Neuronal stem cell (in vitro differentiated cells): Measurements from ENCODE around the gene BLCAP.
A peak's percentile ranks its signal among the peaks of the same experiment; 100 is the strongest.

Experiments used
- DNase-seq: peaks from one replicate; pipeline ENCODE4 v3.0.0-alpha.2; 2013; ENCODE audit warnings: low spot score
- H2AFZ ChIP-seq: one replicate; pipeline ENCODE4 v1.6.1; 2013; ENCODE audit warnings: mild to moderate bottlenecking, low read length, inconsistent platforms
- H2AK5ac ChIP-seq: 2 replicates; pipeline ENCODE4 v1.6.1; 2013; ENCODE audit warnings: low read depth, mild to moderate bottlenecking, inconsistent platforms, low read length, moderate library complexity, mixed read lengths
- H2BK120ac ChIP-seq: 2 replicates; pipeline ENCODE4 v1.6.1; 2013; ENCODE audit warnings: low read depth, mild to moderate bottlenecking, inconsistent platforms, low read length, moderate library complexity, mixed read lengths
- H2BK12ac ChIP-seq: one replicate; pipeline ENCODE4 v1.6.1; 2013; ENCODE audit warnings: low read length, inconsistent platforms
- H2BK15ac ChIP-seq: 2 replicates; pipeline ENCODE4 v1.6.1; 2013; ENCODE audit warnings: mild to moderate bottlenecking, low read length, inconsistent platforms, mixed read lengths
- H2BK5ac ChIP-seq: one replicate; pipeline ENCODE4 v1.6.1; 2013; ENCODE audit warnings: inconsistent platforms, mild to moderate bottlenecking, low read length, moderate library complexity
- H3K14ac ChIP-seq: one replicate; pipeline ENCODE4 v1.6.1; 2013; ENCODE audit warnings: low read length, inconsistent platforms
- H3K18ac ChIP-seq: 2 replicates; pipeline ENCODE4 v1.6.1; 2013; ENCODE audit warnings: low read length, inconsistent platforms
- H3K23ac ChIP-seq: 2 replicates; pipeline ENCODE4 v1.6.1; 2013; ENCODE audit warnings: low read depth, mild to moderate bottlenecking, mixed read lengths, low read length, inconsistent platforms; ENCODE audit not compliant: poor library complexity
- H3K27ac ChIP-seq: replicated peaks from 3 replicates; pipeline ENCODE4 v1.5.1; 2013; ENCODE audit warnings: low read length, inconsistent platforms
- H3K27me3 ChIP-seq, 3 experiments: 2 replicates each; pipeline ENCODE4 v1.6.1; 2013; ENCODE audit warnings: low read length in 3 of 3, mild to moderate bottlenecking in 2 of 3, inconsistent platforms in 1 of 3, low read depth in 1 of 3, mixed read lengths in 1 of 3, moderate library complexity in 1 of 3; ENCODE audit not compliant: control insufficient read depth in 3 of 3, insufficient read depth in 3 of 3
- H3K36me3 ChIP-seq, 2 donors: replicated peaks in 1 of 2; 2 replicates each; pipeline ENCODE4 v1.6.1; 2013; ENCODE audit warnings: low read length in 2 of 2; ENCODE audit not compliant: control insufficient read depth in 2 of 2, insufficient read depth in 2 of 2
- H3K4ac ChIP-seq: 2 replicates; pipeline ENCODE4 v1.6.1; 2013; ENCODE audit warnings: inconsistent platforms, mild to moderate bottlenecking, low read length, moderate library complexity
- H3K4me1 ChIP-seq, 2 donors: 1 replicate in 1 of 2; 2 replicates in 1 of 2; pipeline ENCODE4 v1.6.1; 2013; ENCODE audit warnings: low read length in 2 of 2, low read depth in 1 of 2; ENCODE audit not compliant: control insufficient read depth in 2 of 2, insufficient read depth in 1 of 2
- H3K4me2 ChIP-seq: one replicate; pipeline ENCODE4 v1.6.1; 2013; ENCODE audit warnings: mild to moderate bottlenecking, low read length, inconsistent platforms; ENCODE audit not compliant: insufficient read depth, poor library complexity, severe bottlenecking
- H3K4me3 ChIP-seq, 2 donors: 2 replicates each; pipeline ENCODE4 v1.5.1; 2013; ENCODE audit warnings: low read length in 2 of 2, mild to moderate bottlenecking in 2 of 2, inconsistent platforms in 1 of 2, moderate library complexity in 1 of 2
- H3K79me1 ChIP-seq: one replicate; pipeline ENCODE4 v1.6.1; 2013; ENCODE audit warnings: low read depth, mild to moderate bottlenecking, inconsistent platforms, low read length, moderate library complexity
- H3K9ac ChIP-seq: one replicate; pipeline ENCODE4 v1.6.1; 2013; ENCODE audit warnings: mild to moderate bottlenecking, low read depth, low read length, inconsistent platforms; ENCODE audit not compliant: poor library complexity
- H3K9me3 ChIP-seq, 2 donors: replicated peaks in 1 of 2; 2 replicates each; pipeline versions ENCODE3 to v1.6.1; 2013; ENCODE audit warnings: low read length in 2 of 2, mild to moderate bottlenecking in 2 of 2, inconsistent platforms in 1 of 2, low read depth in 1 of 2, mixed read lengths in 1 of 2, moderate library complexity in 1 of 2; ENCODE audit not compliant: control insufficient read depth in 2 of 2, insufficient read depth in 1 of 2
- H4K8ac ChIP-seq: one replicate; pipeline ENCODE4 v1.6.1; 2013; ENCODE audit warnings: low read depth, mild to moderate bottlenecking, inconsistent platforms, low read length, moderate library complexity
- H4K91ac ChIP-seq: one replicate; pipeline ENCODE4 v1.6.1; 2013; ENCODE audit warnings: low read length, low read depth, mild to moderate bottlenecking, inconsistent platforms; ENCODE audit not compliant: poor library complexity
- WGBS, 2 donors: extraction: QIAGEN DNeasy Blood & Tissue Kit; methylation state at CpG; one replicate each; pipeline ENCODE4 v1.1.7; 2013; ENCODE audit warnings: missing lambda C conversion rate in 2 of 2, mixed read lengths in 1 of 2; ENCODE audit not compliant: insufficient read length in 2 of 2, insufficient replicate concordance in 1 of 2; ENCODE audit errors: extremely low coverage in 2 of 2; 5-methylcytosine and 5-hydroxymethylcytosine counted together

BLCAP gene

GRCh38 chr20:37528446-37529213 is 954 bp upstream of the BLCAP start:
- no peak overlapping the region for H3K27ac ChIP-seq

GRCh38 chr20:37526839-37527637 is 638 bp downstream of the BLCAP start:
- H3K27me3 ChIP-seq: no peaks in the 10 kb centered on the region
- H3K4me3 ChIP-seq: peak overlapping the region; percentile 88 to 96
- H3K36me3 ChIP-seq: peaks cover 0 to 23% of the 10 kb centered on the region in 2 donors
- peak overlapping the region; percentile 94 for H2BK5ac ChIP-seq
- H3K79me1 ChIP-seq: peaks cover 20% of the 10 kb centered on the region
- H3K4me2 ChIP-seq: peak overlapping the region; percentile 80
- H3K9me3 ChIP-seq: peaks cover 0 to 16% of the 10 kb centered on the region in 2 donors
- no peak overlapping the region for H4K91ac ChIP-seq
- H2AK5ac ChIP-seq: peak overlapping the region; percentile 59
- no peak overlapping the region for H3K14ac ChIP-seq
- H2AFZ ChIP-seq: peak overlapping the region; percentile 90
- peak overlapping the region; percentile 95 for H3K18ac ChIP-seq
- peak overlapping the region; percentile 82 for H3K23ac ChIP-seq
- no CpG with 5 or more reads among the region's 28 CpGs for WGBS, 2 donors
- peak overlapping the region; percentile 97 for H3K9ac ChIP-seq
- no peak overlapping the region for H3K4ac ChIP-seq
- peaks cover 15 to 16% of the 10 kb centered on the region in 2 donors for H3K4me1 ChIP-seq
- no peak overlapping the region for H4K8ac ChIP-seq
- peak overlapping the region; percentile 17 for H3K27ac ChIP-seq
- DNase-seq: no peak
- H2BK12ac ChIP-seq: no peak overlapping the region
- H2BK15ac ChIP-seq: peak overlapping the region; percentile 63
- no peak overlapping the region for H2BK120ac ChIP-seq

More at GRCh38 chr20:37528446-37529213, 954 bp upstream of the BLCAP start:
- Histone ChIP-seq H3K4me3 (peak overlapping the region; percentile 88 to 96), H3K18ac (peak overlapping the region; percentile 96), H4K8ac (no peak overlapping the region), H3K4me1 (peaks cover 15 to 16% of the 10 kb centered on the region in 2 donors), H2BK5ac (peak overlapping the region; percentile 94), H3K9me3 (peaks cover 0 to 3% of the 10 kb centered on the region in 2 donors), H2AFZ (peak overlapping the region; percentile 90), H3K14ac (peak overlapping the region; percentile 65), H4K91ac (no peak overlapping the region), H3K23ac (no peak overlapping the region), H2BK120ac (no peak overlapping the region), H2BK12ac (no peak overlapping the region), H2AK5ac (peak overlapping the region; percentile 88), H3K27me3 (no peaks in the 10 kb centered on the region), H3K9ac (peak overlapping the region; percentile 92), H3K4ac (no peak overlapping the region), H3K36me3 (peaks cover 0 to 13% of the 10 kb centered on the region in 2 donors), H3K4me2 (peak overlapping the region; percentile 80), H2BK15ac (no peak overlapping the region), H3K79me1 (peaks cover 13% of the 10 kb centered on the region)
- WGBS, 2 donors: no CpG with 5 or more reads among the region's 10 CpGs
- DNase-seq: no peak

DNA sequence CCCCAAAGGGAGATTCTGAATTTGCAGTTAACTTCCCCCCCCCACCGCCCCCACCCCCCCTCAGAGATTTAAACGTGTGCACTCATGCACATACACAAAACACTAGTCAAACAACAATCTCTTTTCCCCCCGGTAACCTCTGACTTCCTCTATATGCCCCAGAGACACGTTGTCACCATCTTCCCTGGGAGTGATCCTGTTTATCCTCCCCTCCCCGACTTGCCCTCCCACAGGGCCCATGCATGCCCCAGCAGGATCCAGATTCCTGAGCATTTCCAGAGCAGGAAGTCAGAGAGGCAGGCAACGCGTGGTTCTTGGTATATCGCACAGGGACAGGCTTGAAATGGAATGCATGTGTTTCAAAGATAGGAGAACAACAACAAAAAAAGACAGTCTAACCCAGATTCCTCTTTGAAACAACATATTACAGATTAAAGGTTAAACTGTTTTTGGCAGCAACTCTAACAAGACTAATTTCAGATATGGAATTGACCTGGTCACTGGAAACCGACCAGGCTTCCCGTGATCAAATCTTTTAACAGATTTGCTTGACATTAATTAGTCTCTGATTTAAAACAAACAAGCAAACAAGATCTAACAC is 1.3 kb downstream of the BLCAP start:
- no peak overlapping the region for H3K27ac ChIP-seq

More for the DNA sequence above, 1.3 kb downstream of the BLCAP start:
- no peak overlapping the region for H2BK120ac ChIP-seq
- H3K4ac ChIP-seq: no peak overlapping the region
- no peak overlapping the region for H2BK15ac ChIP-seq
- H2BK12ac ChIP-seq: no peak overlapping the region
- no peak overlapping the region for H3K23ac ChIP-seq
- no peak overlapping the region for H3K18ac ChIP-seq
- no peak overlapping the region for H2BK5ac ChIP-seq
- H3K9ac ChIP-seq: no peak overlapping the region
- H3K4me1 ChIP-seq: peaks cover 15 to 16% of the 10 kb centered on the region in 2 donors
- H3K79me1 ChIP-seq: peaks cover 22% of the 10 kb centered on the region
- H2AFZ ChIP-seq: no peak overlapping the region
- no peak overlapping the region for H4K8ac ChIP-seq
- H3K4me2 ChIP-seq: peak overlapping the region; percentile 80
- peaks cover 0 to 23% of the 10 kb centered on the region in 2 donors for H3K9me3 ChIP-seq
- no peaks in the 10 kb centered on the region for H3K27me3 ChIP-seq
- DNase-seq: no peak
- H3K36me3 ChIP-seq: peaks cover 0 to 23% of the 10 kb centered on the region in 2 donors
- H3K14ac ChIP-seq: no peak overlapping the region
- WGBS, 2 donors: no CpG with 5 or more reads among the region's 10 CpGs
- H4K91ac ChIP-seq: no peak overlapping the region
- H3K4me3 ChIP-seq: peak overlapping the region; percentile 88 to 96
- no peak overlapping the region for H2AK5ac ChIP-seq
